ENCODE results near the gene CIAO2B.

GRCh38 chr16:66936889-66937554 lies 2.8 kb upstream of the CIAO2B start:
- no peak for TF ChIP-seq POLR2A (IDR thresholded peaks at IDR 0.05)
- no peak for TF ChIP-seq CTCF (IDR thresholded peaks at IDR 0.05)

All from testis (tissue), 2 donors.